Raji (cell line): ENCODE results near the gene CPA5.

Source experiments
- POLR2A ChIP-seq: IDR thresholded peaks from 2 replicates; pipeline ENCODE4 v1.6.1; 2011; ENCODE audit warnings: low read depth, low read length, control low read depth; ENCODE audit not compliant: insufficient read depth

Gene CPA5

GRCh38 chr7:130314305-130314704, 30.3 kb upstream of the CPA5 start:
- no peak for TF ChIP-seq POLR2A

- TF ChIP-seq POLR2A, result no peak
Observed at GRCh38 chr7:130319541-130319940, 25.1 kb upstream of the CPA5 start.

GRCh38 chr7:130322615-130323014, 22.0 kb upstream of the CPA5 start:
- TF ChIP-seq POLR2A, result no peak

GRCh38 chr7:130324306-130324943, 20.2 kb upstream of the CPA5 start:
- no peak for TF ChIP-seq POLR2A

- TF ChIP-seq POLR2A, result no peak
Observed at GRCh38 chr7:130329681-130330080, 14.9 kb upstream of the CPA5 start.

- no peak for TF ChIP-seq POLR2A
Observed at GRCh38 chr7:130332259-130333053, 12.2 kb upstream of the CPA5 start.

- TF ChIP-seq POLR2A, result no peak
Observed at GRCh38 chr7:130333832-130334231, 10.8 kb upstream of the CPA5 start.

- no peak for TF ChIP-seq POLR2A
Observed at GRCh38 chr7:130334274-130334673, 10.3 kb upstream of the CPA5 start.

- no peak for TF ChIP-seq POLR2A
Observed at GRCh38 chr7:130337410-130337971, 7.1 kb upstream of the CPA5 start.

GRCh38 chr7:130338233-130338632, 6.4 kb upstream of the CPA5 start:
- TF ChIP-seq POLR2A, result no peak

GRCh38 chr7:130341882-130342281, 2.7 kb upstream of the CPA5 start:
- no peak for TF ChIP-seq POLR2A

- TF ChIP-seq POLR2A, result no peak
Observed at GRCh38 chr7:130342701-130343380, 1.8 kb upstream of the CPA5 start.

- TF ChIP-seq POLR2A, result no peak
Observed at GRCh38 chr7:130345136-130345535, 520 bp downstream of the CPA5 start.

GRCh38 chr7:130345725-130346124, 1.1 kb downstream of the CPA5 start:
- no peak for TF ChIP-seq POLR2A

GRCh38 chr7:130346177-130346905, 1.7 kb downstream of the CPA5 start:
- TF ChIP-seq POLR2A, result no peak
